ENCODE results near the gene LIN7B. TPM values are rescaled to one million over a fixed set of nuclear protein-coding genes. Genes with fewer than 3 reads are reported as not detected.

Gene LIN7B
- total and polyA plus RNA-seq, 2 of the 13 experiments (the other 11 are each of a cell fraction or from before 2014, with no cell fraction given), result 5.3 to 7.6 TPM

- TF ChIP-seq ZNF720 (CRISPR knock-in tag; IDR thresholded peaks at IDR 0.05) (no peak), ZNF17 (CRISPR knock-in tag; IDR thresholded peaks at IDR 0.05) (no peak), KAT7 (CRISPR knock-in tag; IDR thresholded peaks at IDR 0.05; ENCODE audit: borderline replicate concordance) (no peak), ARID2 (CRISPR knock-in tag; IDR thresholded peaks at IDR 0.05; ENCODE audit: borderline replicate concordance) (no peak), MTA1 (CRISPR knock-in tag; IDR thresholded peaks at IDR 0.05; ENCODE audit: borderline replicate concordance) (0 out of 2 replicates have a peak, but pooled peaks have one; percentile 29), ATM (IDR thresholded peaks at IDR 0.05; ENCODE audit: borderline replicate concordance) (no peak), FOXC1 (CRISPR knock-in tag; IDR thresholded peaks at IDR 0.05; ENCODE audit: borderline replicate concordance) (0 out of 2 replicates have a peak, but pooled peaks have one; percentile 51), ZNF441 (CRISPR knock-in tag; IDR thresholded peaks at IDR 0.05; ENCODE audit: borderline replicate concordance) (no peak), DRAP1 (CRISPR knock-in tag; IDR thresholded peaks at IDR 0.05) (no peak), HNRNPK (IDR thresholded peaks at IDR 0.05; ENCODE audit: low read depth, low read length, poor library complexity, severe bottlenecking) (no peak), ZFX (CRISPR knock-in tag; IDR thresholded peaks at IDR 0.05; ENCODE audit: low read depth) (peak; percentile 38), ZNF7 (CRISPR knock-in tag; IDR thresholded peaks at IDR 0.05) (no peak), ELF4 (CRISPR knock-in tag; IDR thresholded peaks at IDR 0.05; ENCODE audit: borderline replicate concordance) (no peak), RFXAP (CRISPR knock-in tag; IDR thresholded peaks at IDR 0.05; ENCODE audit: borderline replicate concordance) (no peak), ZNF567 (CRISPR knock-in tag; IDR thresholded peaks at IDR 0.05; ENCODE audit: borderline replicate concordance) (no peak), ZNF674 (CRISPR knock-in tag; IDR thresholded peaks at IDR 0.05; ENCODE audit: low read depth) (no peak), ZNF589 (CRISPR knock-in tag; conservative IDR thresholded peaks at IDR 0.05) (no peak), NFKBIZ (CRISPR knock-in tag; IDR thresholded peaks at IDR 0.05) (no peak), GRHL1 (CRISPR knock-in tag; conservative IDR thresholded peaks at IDR 0.05) (no peak), ZNF678 (CRISPR knock-in tag; IDR thresholded peaks at IDR 0.05) (no peak), FOXM1 (CRISPR knock-in tag; IDR thresholded peaks at IDR 0.05) (no peak), ZBTB38 (CRISPR knock-in tag; IDR thresholded peaks at IDR 0.05) (no peak), HIC2 (CRISPR knock-in tag; IDR thresholded peaks at IDR 0.05; ENCODE audit: low read depth) (no peak), ZNF614 (CRISPR knock-in tag; IDR thresholded peaks at IDR 0.05; ENCODE audit: borderline replicate concordance) (no peak), ATRX (CRISPR knock-in tag; IDR thresholded peaks at IDR 0.05; ENCODE audit: borderline replicate concordance) (no peak), MIER3 (CRISPR knock-in tag; IDR thresholded peaks at IDR 0.05; ENCODE audit: borderline replicate concordance) (no peak), ZNF354B (CRISPR knock-in tag; IDR thresholded peaks at IDR 0.05) (no peak), ZNF709 (CRISPR knock-in tag; IDR thresholded peaks at IDR 0.05) (no peak), SYNCRIP (IDR thresholded peaks at IDR 0.05; ENCODE audit: insufficient read depth, low read depth, low read length) (no peak)
Observed at GRCh38 chr19:49114630-49115363, 627 bp downstream of the LIN7B start (continued).

All from HepG2 (cell line).